ENCODE data around the gene UBE2V1. TPM values are rescaled to one million over a fixed set of nuclear protein-coding genes. Genes with fewer than 3 reads are reported as not detected.

UBE2V1 gene
- total RNA-seq, 2 donors from 2014 or later, result 150 to 176 TPM

GRCh38 chr20:50116368-50116999 is 3.5 kb upstream of the UBE2V1 start:
- peak overlapping the region; percentile 98 for H3K4me3 Mint-ChIP-seq
- peak overlapping the region; percentile 99 for H3K27ac Mint-ChIP-seq
- H3K27me3 Mint-ChIP-seq (ENCODE audit: low read depth), result no peaks in the 10 kb centered on the region
- DNase-seq (no peak), ATAC-seq (replicated peaks in 1 of 2) (no peak)
- H3K4me1 Mint-ChIP-seq (ENCODE audit: low read depth), result peaks cover 44% of the 10 kb centered on the region
- no peaks in the 10 kb centered on the region for H3K9me3 Mint-ChIP-seq
- peaks cover 5 to 11% of the 10 kb centered on the region in 2 donors for H3K36me3 Mint-ChIP-seq (ENCODE audit: insufficient read depth in 2 of 2)

- H3K4me1 Mint-ChIP-seq (ENCODE audit: low read depth), result peaks cover 51% of the 10 kb centered on the region
- H3K27ac Mint-ChIP-seq, result peak overlapping the region; percentile 99
- no peaks in the 10 kb centered on the region for H3K27me3 Mint-ChIP-seq (ENCODE audit: low read depth)
- H3K9me3 Mint-ChIP-seq, result no peaks in the 10 kb centered on the region
- peak overlapping the region; percentile 98 for H3K4me3 Mint-ChIP-seq
- peak; percentile 91 to 93 for DNase-seq
- peaks cover 5 to 14% of the 10 kb centered on the region in 2 donors for H3K36me3 Mint-ChIP-seq (ENCODE audit: insufficient read depth in 2 of 2)
- peak; percentile 82 to 83 for ATAC-seq (replicated peaks in 1 of 2)
Observed at GRCh38 chr20:50115591-50116367, 2.8 kb upstream of the UBE2V1 start.

- no peaks in the 10 kb centered on the region for H3K9me3 Mint-ChIP-seq
- no peaks in the 10 kb centered on the region for H3K27me3 Mint-ChIP-seq (ENCODE audit: low read depth)
- H3K36me3 Mint-ChIP-seq (ENCODE audit: insufficient read depth in 2 of 2), result peaks cover 5 to 16% of the 10 kb centered on the region in 2 donors
- no peak for ATAC-seq (replicated peaks in 1 of 2)
- no peak for DNase-seq
- H3K4me3 Mint-ChIP-seq, result peak overlapping the region; percentile 98
- peak overlapping the region; percentile 99 for H3K27ac Mint-ChIP-seq
- H3K4me1 Mint-ChIP-seq (ENCODE audit: low read depth), result peaks cover 58% of the 10 kb centered on the region
Observed at GRCh38 chr20:50115041-50115512, 2.1 kb upstream of the UBE2V1 start.

GRCh38 chr20:50113420-50114224 is 672 bp upstream of the UBE2V1 start:
- DNase-seq (no peak), ATAC-seq (replicated peaks in 1 of 2) (no peak)
- Mint-ChIP-seq H3K27me3 (ENCODE audit: low read depth) (no peaks in the 10 kb centered on the region), H3K9me3 (no peaks in the 10 kb centered on the region), H3K4me1 (ENCODE audit: low read depth) (peaks cover 73% of the 10 kb centered on the region), H3K36me3 (ENCODE audit: insufficient read depth in 2 of 2) (peaks cover 5 to 18% of the 10 kb centered on the region in 2 donors), H3K4me3 (peak overlapping the region; percentile 90 to 98), H3K27ac (peak overlapping the region; percentile 93)

- peaks cover 89% of the 10 kb centered on the region for H3K4me1 Mint-ChIP-seq (ENCODE audit: low read depth)
- ATAC-seq (replicated peaks in 1 of 2) (no peak), DNase-seq (no peak)
- H3K4me3 Mint-ChIP-seq, result peak overlapping the region; percentile 90 to 98
- no peaks in the 10 kb centered on the region for H3K9me3 Mint-ChIP-seq
- no peaks in the 10 kb centered on the region for H3K27me3 Mint-ChIP-seq (ENCODE audit: low read depth)
- peak overlapping the region; percentile 99 for H3K27ac Mint-ChIP-seq
- peaks cover 6 to 23% of the 10 kb centered on the region in 2 donors for H3K36me3 Mint-ChIP-seq (ENCODE audit: insufficient read depth in 2 of 2)
Observed at GRCh38 chr20:50111829-50112495, 988 bp downstream of the UBE2V1 start.

- H3K9me3 Mint-ChIP-seq, result no peaks in the 10 kb centered on the region
- peak overlapping the region; percentile 90 to 98 for H3K4me3 Mint-ChIP-seq
Observed at GRCh38 chr20:50111120-50111828, 1.7 kb downstream of the UBE2V1 start.

GRCh38 chr20:50110141-50111047 is 2.6 kb downstream of the UBE2V1 start:
- DNase-seq (peak; percentile 73 to 77), ATAC-seq (replicated peaks in 1 of 2) (peak; percentile 72 to 73)
- H3K4me1 Mint-ChIP-seq (ENCODE audit: low read depth), result peaks cover 87% of the 10 kb centered on the region
- no peaks in the 10 kb centered on the region for H3K27me3 Mint-ChIP-seq (ENCODE audit: low read depth)
- H3K9me3 Mint-ChIP-seq, result no peaks in the 10 kb centered on the region
- H3K27ac Mint-ChIP-seq, result peak overlapping the region; percentile 99
- H3K4me3 Mint-ChIP-seq, result peak overlapping the region; percentile 90 to 98
- H3K36me3 Mint-ChIP-seq (ENCODE audit: insufficient read depth in 2 of 2), result peaks cover 6 to 23% of the 10 kb centered on the region in 2 donors

More at GRCh38 chr20:50111120-50111828, 1.7 kb downstream of the UBE2V1 start:
- peak; percentile 52 to 59 for ATAC-seq (replicated peaks in 1 of 2)
- Mint-ChIP-seq H3K4me1 (ENCODE audit: low read depth) (peaks cover 87% of the 10 kb centered on the region), H3K27me3 (ENCODE audit: low read depth) (no peaks in the 10 kb centered on the region), H3K36me3 (ENCODE audit: insufficient read depth in 2 of 2) (peaks cover 6 to 23% of the 10 kb centered on the region in 2 donors), H3K27ac (peak overlapping the region; percentile 99)
- peak; percentile 75 to 78 for DNase-seq

GRCh38 chr20:50108556-50109235 is 4.3 kb downstream of the UBE2V1 start:
- H3K4me3 Mint-ChIP-seq, result peak overlapping the region; percentile 24 to 54

GRCh38 chr20:50107796-50108331 is 5.1 kb downstream of the UBE2V1 start:
- peak overlapping the region; percentile 24 to 43 for H3K4me3 Mint-ChIP-seq

More at GRCh38 chr20:50108556-50109235, 4.3 kb downstream of the UBE2V1 start:
- ATAC-seq (replicated peaks in 1 of 2) (no peak), DNase-seq (no peak)
- peaks cover 77% of the 10 kb centered on the region for H3K4me1 Mint-ChIP-seq (ENCODE audit: low read depth)
- peak overlapping the region; percentile 83 for H3K27ac Mint-ChIP-seq
- H3K36me3 Mint-ChIP-seq (ENCODE audit: insufficient read depth in 2 of 2), result peaks cover 7 to 22% of the 10 kb centered on the region in 2 donors
- H3K27me3 Mint-ChIP-seq (ENCODE audit: low read depth), result no peaks in the 10 kb centered on the region
- no peaks in the 10 kb centered on the region for H3K9me3 Mint-ChIP-seq

GRCh38 chr20:50107086-50107660 is 5.8 kb downstream of the UBE2V1 start:
- Mint-ChIP-seq H3K4me1 (ENCODE audit: low read depth) (peaks cover 78% of the 10 kb centered on the region), H3K27me3 (ENCODE audit: low read depth) (no peaks in the 10 kb centered on the region), H3K4me3 (peak overlapping the region in 1 of 2 donors; percentile 24), H3K36me3 (ENCODE audit: insufficient read depth in 2 of 2) (peaks cover 6 to 24% of the 10 kb centered on the region in 2 donors), H3K9me3 (no peaks in the 10 kb centered on the region), H3K27ac (peak overlapping the region; percentile 70)
- DNase-seq, result no peak
- ATAC-seq (replicated peaks in 1 of 2), result no peak

More at GRCh38 chr20:50107796-50108331, 5.1 kb downstream of the UBE2V1 start:
- Mint-ChIP-seq H3K27ac (peak overlapping the region; percentile 43), H3K4me1 (ENCODE audit: low read depth) (peaks cover 79% of the 10 kb centered on the region), H3K9me3 (no peaks in the 10 kb centered on the region), H3K27me3 (ENCODE audit: low read depth) (no peaks in the 10 kb centered on the region), H3K36me3 (ENCODE audit: insufficient read depth in 2 of 2) (peaks cover 9 to 25% of the 10 kb centered on the region in 2 donors)
- no peak for DNase-seq
- no peak for ATAC-seq (replicated peaks in 1 of 2)
